ENCODE measurements around the gene FEZ2. TPM values are rescaled to one million over a fixed set of nuclear protein-coding genes. Genes with fewer than 3 reads are reported as not detected.

Gene FEZ2
- total and polyA plus RNA-seq, 2 of the 13 experiments (the other 11 are each of a cell fraction or from before 2014, with no cell fraction given), result 42.5 to 59.1 TPM

- WGBS (ENCODE audit: low lambda C conversion rate), result 97% methylated on average over 7 of the region's 7 CpGs
- no peaks in the 10 kb centered on the region for H3K4me1 ChIP-seq (ENCODE audit: insufficient read depth, low read length)
- ChIA-PET POLR2A (no interaction called here), CTCF (ENCODE audit: low intra/inter-chr PET ratio, low total read pairs) (no interaction called here)
- FAIRE-seq (no peak), DNase-seq (ENCODE audit: low spot score) (no peak), ATAC-seq (no peak)
- 0 out of 2 replicates have a peak, but pooled peaks cover 3% of the 10 kb centered on the region for H4K20me1 ChIP-seq (ENCODE audit: insufficient read depth, low read length)
- no TSS peak for BruUV-seq (replicated peaks)
- no peak overlapping the region for H3K9ac ChIP-seq (ENCODE audit: insufficient read depth, low read depth, low read length)
- intact Hi-C loops (cut with micrococcal nuclease; ENCODE audit: unreplicated experiment) (no loop called here), in situ Hi-C loops (cut with HindIII; ENCODE audit: extremely low pct_ligation_motif_present, low pct_unique_long_range_greater_than_20kb) (no loop called here)
- H3K9me3 ChIP-seq (ENCODE audit: low read length), result no peaks in the 10 kb centered on the region
- no peaks in the 10 kb centered on the region for H3K79me2 ChIP-seq (ENCODE audit: insufficient read depth, low read length)
- H2AFZ ChIP-seq (ENCODE audit: low read length), result no peak overlapping the region
- H3K4me3 ChIP-seq (replicated peaks in 1 of 3; ENCODE audit: insufficient read depth in 1 of 3, low read depth in 2 of 3, low read length in 3 of 3), result no peak overlapping the region
- H3K27me3 ChIP-seq (ENCODE audit: control insufficient read depth in 1 of 2, insufficient read depth in 2 of 2, low read length in 2 of 2), result no peaks in the 10 kb centered on the region
- H3K36me3 ChIP-seq (replicated peaks in 1 of 2; ENCODE audit: control insufficient read depth in 1 of 2, insufficient read depth in 2 of 2, low read length in 2 of 2), result peaks cover 58 to 92% of the 10 kb centered on the region in 2 experiments
- no peak overlapping the region for H3K4me2 ChIP-seq (ENCODE audit: low read depth, low read length)
- no peak overlapping the region for H3K27ac ChIP-seq (ENCODE audit: extremely low read length, insufficient read depth, low read length)
- TF ChIP-seq MAFF (IDR thresholded peaks at IDR 0.05; ENCODE audit: low read depth, low read length) (peak; percentile 45; the same call in 1 of the 2 replicates), ZNF761 (CRISPR knock-in tag; conservative IDR thresholded peaks at IDR 0.05) (no peak), ZSCAN21 (CRISPR knock-in tag; IDR thresholded peaks at IDR 0.05; ENCODE audit: borderline replicate concordance) (no peak), MAFK (conservative IDR thresholded peaks at IDR 0.05 in 1 of 2, IDR thresholded peaks at IDR 0.05 in 1 of 2; ENCODE audit: low read length in 2 of 2) (peak; percentile 40 to 61; a peak in 3 of 4 replicates), HNF4A (CRISPR knock-in tag; IDR thresholded peaks at IDR 0.05) (no peak)
These were observed 82.4 kb downstream of the FEZ2 start for GRCh38 chr2:36515538-36515937.

GRCh38 chr2:36513661-36514060 is 84.3 kb downstream of the FEZ2 start:
- FAIRE-seq, result no peak
- intact Hi-C loops (cut with micrococcal nuclease; ENCODE audit: unreplicated experiment), result no loop called here
- BruUV-seq (replicated peaks), result no TSS peak
- WGBS (ENCODE audit: low lambda C conversion rate), result 100% methylated on average over 1 of the region's 2 CpGs
- Histone ChIP-seq H3K79me2 (ENCODE audit: insufficient read depth, low read length) (no peaks in the 10 kb centered on the region), H4K20me1 (ENCODE audit: insufficient read depth, low read length) (0 out of 2 replicates have a peak, but pooled peaks cover 3% of the 10 kb centered on the region), H3K4me2 (ENCODE audit: low read depth, low read length) (no peak overlapping the region), H3K36me3 (replicated peaks in 1 of 2; ENCODE audit: control insufficient read depth in 1 of 2, insufficient read depth in 2 of 2, low read length in 2 of 2) (peaks cover 50 to 91% of the 10 kb centered on the region in 2 experiments), H3K4me3 (replicated peaks in 1 of 3; ENCODE audit: insufficient read depth in 1 of 3, low read depth in 2 of 3, low read length in 3 of 3) (no peak overlapping the region), H3K27me3 (ENCODE audit: control insufficient read depth in 1 of 2, insufficient read depth in 2 of 2, low read length in 2 of 2) (no peaks in the 10 kb centered on the region), H3K4me1 (ENCODE audit: insufficient read depth, low read length) (no peaks in the 10 kb centered on the region), H3K27ac (ENCODE audit: extremely low read length, insufficient read depth, low read length) (no peak overlapping the region), H2AFZ (ENCODE audit: low read length) (no peak overlapping the region), H3K9me3 (ENCODE audit: low read length) (no peaks in the 10 kb centered on the region), H3K9ac (ENCODE audit: insufficient read depth, low read depth, low read length) (no peak overlapping the region)
- ChIA-PET POLR2A (no interaction called here), CTCF (ENCODE audit: low intra/inter-chr PET ratio, low total read pairs) (no interaction called here)
- no peak for ATAC-seq
- in situ Hi-C loops (cut with HindIII; ENCODE audit: extremely low pct_ligation_motif_present, low pct_unique_long_range_greater_than_20kb), result no loop called here
- no peak for TF ChIP-seq NFRKB (IDR thresholded peaks at IDR 0.05)
- no peak for TF ChIP-seq CHCHD3 (CRISPR knock-in tag; IDR thresholded peaks at IDR 0.05)
- no peak for TF ChIP-seq SP140L (CRISPR knock-in tag; IDR thresholded peaks at IDR 0.05; ENCODE audit: borderline replicate concordance)
- peak; percentile 16 for TF ChIP-seq RBM22 (optimal IDR thresholded peaks at IDR 0.05; ENCODE audit: low read length)
- no peak for TF ChIP-seq TCF7 (IDR thresholded peaks at IDR 0.05; ENCODE audit: low read depth)
- no peak for TF ChIP-seq ZFP36 (IDR thresholded peaks at IDR 0.05; ENCODE audit: borderline replicate concordance, low read depth, low read length, partially characterized antibody)
- TF ChIP-seq PPARG (CRISPR knock-in tag; conservative IDR thresholded peaks at IDR 0.05), result no peak
- no peak for DNase-seq (ENCODE audit: low spot score)
